GM19372 (cell line): ENCODE data around the gene PRUNE2.

Experiments used
- ATAC-seq: cut with Tn5 transposase; IDR thresholded peaks from one replicate; pipeline ENCODE4 v1.9.1; 2021; ENCODE audit warnings: mild to moderate bottlenecking, low read depth, moderate library complexity; ENCODE audit not compliant: unreplicated experiment

The PRUNE2 gene

DNA sequence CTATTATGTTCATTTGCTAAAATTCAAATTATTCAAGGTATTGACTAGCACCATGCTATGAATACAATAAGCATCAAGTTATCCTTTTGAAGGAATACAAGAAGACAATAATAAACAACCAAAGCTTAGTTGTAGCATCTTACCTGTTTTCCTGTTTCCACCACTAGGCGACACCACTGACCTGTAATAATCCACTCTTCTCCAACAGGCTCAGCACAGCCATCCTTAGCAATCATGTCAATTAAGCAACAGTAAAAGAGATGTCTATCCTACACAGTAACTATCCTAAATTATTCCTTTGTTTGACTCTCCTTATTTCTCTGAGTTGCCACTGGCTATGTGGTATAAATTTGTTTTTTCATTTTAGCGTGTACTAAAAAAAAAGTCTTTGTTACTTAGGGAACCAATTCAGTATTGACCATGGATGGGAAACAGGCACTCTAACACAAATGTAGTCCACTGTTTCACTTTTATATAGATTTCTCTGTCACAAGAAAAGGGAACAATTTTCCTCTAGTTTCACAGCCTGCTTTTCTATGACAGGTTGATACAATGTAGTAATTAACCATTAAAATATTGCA, 95.4 kb downstream of the PRUNE2 start:
- ATAC-seq: peak; percentile 86

DNA sequence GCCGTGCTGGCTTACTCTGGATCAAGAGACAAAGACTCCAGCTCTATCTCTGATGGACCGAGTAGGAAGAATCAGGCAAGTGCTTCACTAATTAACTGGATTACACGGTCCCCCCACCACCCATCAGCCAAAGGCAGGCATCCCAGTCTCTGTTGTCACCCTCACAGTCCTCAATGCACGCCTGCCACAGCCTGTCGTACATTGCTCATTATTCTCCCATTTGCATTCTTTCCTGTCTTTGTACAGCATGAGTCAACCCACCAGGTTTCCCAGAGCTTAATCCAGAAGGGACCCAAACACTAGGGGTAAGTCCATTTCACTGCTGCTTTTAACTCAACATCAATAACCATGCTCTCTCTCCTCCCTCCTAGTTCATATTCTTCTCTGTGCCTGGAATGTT, 97.3 kb downstream of the PRUNE2 start:
- no peak for ATAC-seq

GRCh38 chr9:76803762-76804161, 102.2 kb downstream of the PRUNE2 start:
- ATAC-seq: no peak

- no peak for ATAC-seq
Observed at GRCh38 chr9:76803083-76803482, 102.8 kb downstream of the PRUNE2 start.

- ATAC-seq: no peak
Observed at GRCh38 chr9:76800901-76801300, 105.0 kb downstream of the PRUNE2 start.

DNA sequence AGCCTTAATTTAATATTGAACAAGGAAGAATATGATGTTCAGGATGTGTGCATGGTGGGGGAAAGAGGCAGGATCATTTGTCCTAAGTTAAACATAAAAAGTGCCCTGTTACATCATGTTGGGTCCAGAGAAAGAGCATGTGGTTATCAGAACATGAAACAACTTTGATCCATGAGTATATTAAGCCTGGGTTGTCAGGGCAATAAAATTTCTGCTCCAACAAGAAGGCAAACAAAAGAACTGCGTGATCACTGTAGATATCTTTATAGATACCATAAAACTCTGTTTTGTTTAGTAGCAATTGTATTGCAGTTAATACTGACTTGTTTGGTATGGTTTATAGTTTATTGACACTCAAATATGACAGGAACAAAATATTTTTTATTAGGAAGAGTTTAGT, 106.4 kb downstream of the PRUNE2 start:
- no peak for ATAC-seq

GRCh38 chr9:76798527-76798926, 107.4 kb downstream of the PRUNE2 start:
- ATAC-seq: peak; percentile 68

GRCh38 chr9:76796296-76796695, 109.6 kb downstream of the PRUNE2 start:
- ATAC-seq: no peak

DNA sequence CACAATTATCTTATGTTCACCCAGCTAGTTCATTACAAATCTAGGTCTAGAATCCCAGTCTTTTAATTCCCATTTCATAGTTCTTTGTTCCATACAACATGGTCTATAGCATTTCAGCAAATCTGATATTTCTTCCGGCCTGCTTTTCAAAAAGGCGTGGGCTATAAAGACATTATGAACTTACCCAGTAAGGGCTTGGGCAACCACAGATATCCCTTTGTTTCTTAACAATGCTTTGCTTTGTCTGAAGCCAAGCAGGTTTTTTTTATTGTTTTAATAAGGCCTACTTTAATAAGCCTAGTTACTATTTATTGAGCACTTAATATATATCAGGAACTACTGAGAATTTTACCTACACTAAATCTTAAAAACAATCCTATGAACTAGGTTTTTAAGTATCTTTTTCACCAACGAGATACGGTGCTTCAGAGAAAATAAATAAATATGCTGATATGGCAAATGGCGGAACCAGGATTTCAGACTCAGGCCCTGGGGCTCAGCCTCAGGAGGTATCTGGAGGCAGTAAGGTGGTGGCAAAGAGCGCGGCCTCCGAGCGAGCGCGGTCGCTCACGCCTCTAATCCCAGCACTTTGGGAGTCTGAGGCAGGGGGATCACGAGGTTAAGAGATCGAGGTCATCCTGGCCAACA, 112.0 kb downstream of the PRUNE2 start:
- ATAC-seq: no peak

DNA sequence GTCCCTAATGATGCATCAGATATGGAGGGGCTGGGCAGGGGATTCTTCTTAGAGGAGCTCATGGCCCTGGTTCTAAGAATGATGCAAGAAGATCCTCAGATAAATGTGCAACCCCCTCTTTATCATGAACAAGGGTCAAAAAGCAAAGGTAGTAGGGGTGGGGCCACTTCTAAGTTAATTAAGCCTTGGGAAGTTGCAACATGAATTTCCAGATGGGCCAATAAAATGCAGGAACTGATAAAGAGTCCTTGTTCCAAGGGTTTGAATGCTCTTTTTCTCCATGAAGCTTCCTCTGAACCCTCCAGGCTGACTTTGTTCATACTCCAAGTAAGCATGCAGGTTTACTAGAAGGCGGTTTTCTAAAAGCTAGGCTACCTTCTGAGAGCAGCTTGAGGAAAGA, 116.1 kb downstream of the PRUNE2 start:
- no peak for ATAC-seq

DNA sequence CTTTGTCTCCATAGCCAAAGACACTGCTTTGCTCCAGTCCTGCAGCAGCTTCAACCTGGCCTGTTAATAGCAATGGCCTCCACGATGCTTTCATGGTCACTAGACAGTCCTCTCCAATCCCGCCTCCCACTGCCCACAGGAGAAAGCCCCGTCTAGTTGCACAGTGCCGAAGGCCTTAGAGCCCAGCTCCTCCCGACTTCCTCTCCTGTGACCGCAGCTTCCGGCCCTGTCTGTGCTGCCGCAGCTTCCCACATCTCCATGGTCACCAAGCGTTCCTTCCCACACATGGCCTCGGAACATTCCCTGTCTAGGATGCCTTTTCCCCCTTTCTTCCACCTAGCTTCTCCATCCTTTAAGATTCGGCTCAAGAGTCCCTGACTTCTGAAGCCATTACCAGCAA, 118.2 kb downstream of the PRUNE2 start:
- ATAC-seq: no peak

GRCh38 chr9:76785501-76785900, 120.4 kb downstream of the PRUNE2 start:
- no peak for ATAC-seq

DNA sequence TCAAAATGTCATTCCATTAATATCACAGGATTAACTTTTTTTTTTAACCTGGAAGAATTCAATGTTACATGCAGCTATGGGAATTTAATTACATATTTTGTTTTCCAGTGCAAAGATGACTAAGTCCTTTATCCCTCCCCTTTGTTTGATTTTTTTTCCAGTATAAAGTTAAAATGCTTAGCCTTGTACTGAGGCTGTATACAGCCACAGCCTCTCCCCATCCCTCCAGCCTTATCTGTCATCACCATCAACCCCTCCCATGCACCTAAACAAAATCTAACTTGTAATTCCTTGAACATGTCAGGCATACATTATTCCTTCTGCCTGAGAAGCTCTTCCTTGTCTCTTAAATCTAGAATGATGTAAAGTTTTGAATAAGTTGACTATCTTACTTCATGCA, 121.0 kb downstream of the PRUNE2 start:
- no peak for ATAC-seq

- no peak for ATAC-seq
Observed at GRCh38 chr9:76772686-76773445, 133.0 kb downstream of the PRUNE2 start.

DNA sequence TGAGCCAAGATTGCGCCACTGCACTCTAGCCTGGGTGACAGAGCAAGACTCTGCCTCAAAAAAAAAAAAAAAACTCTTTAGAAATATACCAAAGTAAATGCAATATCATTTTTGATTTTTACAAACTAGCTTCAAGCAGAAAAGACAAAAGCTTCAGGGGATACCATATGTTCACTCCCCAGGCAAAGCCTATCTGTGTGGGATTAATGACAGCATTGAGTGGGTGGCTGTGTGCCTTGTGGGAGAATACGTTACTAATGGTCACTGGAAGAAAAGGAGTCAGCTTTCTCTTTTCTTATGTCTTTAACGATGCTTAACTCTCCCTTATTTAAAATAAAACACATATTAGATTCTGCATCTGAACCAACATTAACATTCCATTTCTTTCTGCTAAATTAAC, 139.8 kb downstream of the PRUNE2 start:
- no peak for ATAC-seq

DNA sequence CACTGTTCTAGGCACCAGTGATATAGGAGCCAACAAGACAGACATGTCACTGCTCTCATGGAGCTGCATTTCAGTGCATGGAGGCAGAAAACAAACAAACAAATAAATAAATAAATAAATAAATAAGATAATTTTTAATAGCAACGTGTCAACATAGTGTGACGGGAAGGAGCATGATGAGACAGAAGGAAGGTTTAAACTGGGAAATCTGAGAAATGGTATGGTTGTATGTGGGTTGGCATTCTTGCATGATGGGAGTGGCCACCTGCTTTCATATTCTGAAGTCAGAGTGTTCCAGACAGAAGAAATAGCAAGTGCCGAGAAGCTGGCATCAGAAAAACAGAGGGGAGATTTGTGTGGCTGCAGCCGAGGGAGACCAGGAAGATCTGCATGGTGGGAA, 141.8 kb downstream of the PRUNE2 start, which contains the start of gene PCA3:
TSS of gene PCA3 (plus strand) at position 301 of the 400 bp plus-strand sequence.
- ATAC-seq: no peak

GRCh38 chr9:76761448-76761847, 144.5 kb downstream of the PRUNE2 start:
- ATAC-seq: no peak

DNA sequence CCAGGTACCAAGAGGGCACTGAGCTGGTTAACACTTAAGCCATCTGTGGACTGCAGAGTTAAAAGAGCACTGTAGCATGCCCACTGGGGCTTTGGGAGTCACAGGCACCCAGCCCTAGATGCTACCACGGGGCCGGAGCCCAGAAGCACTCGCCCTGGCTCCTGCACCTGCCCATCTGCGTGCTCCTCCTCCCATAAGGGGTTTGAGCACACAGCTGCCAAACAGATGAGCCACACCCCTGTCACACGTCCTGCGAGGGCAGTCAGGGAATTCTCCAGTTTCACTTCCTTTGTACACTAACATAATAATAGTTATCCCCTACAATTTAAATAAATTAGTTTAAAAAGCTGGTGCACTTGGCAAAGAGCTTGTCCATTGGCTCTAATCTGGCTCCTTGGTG, 146.2 kb downstream of the PRUNE2 start:
- no peak for ATAC-seq

- no peak for ATAC-seq
Observed at GRCh38 chr9:76758476-76758875, 147.4 kb downstream of the PRUNE2 start.

GRCh38 chr9:76756941-76757673, 148.8 kb downstream of the PRUNE2 start:
- no peak for ATAC-seq

DNA sequence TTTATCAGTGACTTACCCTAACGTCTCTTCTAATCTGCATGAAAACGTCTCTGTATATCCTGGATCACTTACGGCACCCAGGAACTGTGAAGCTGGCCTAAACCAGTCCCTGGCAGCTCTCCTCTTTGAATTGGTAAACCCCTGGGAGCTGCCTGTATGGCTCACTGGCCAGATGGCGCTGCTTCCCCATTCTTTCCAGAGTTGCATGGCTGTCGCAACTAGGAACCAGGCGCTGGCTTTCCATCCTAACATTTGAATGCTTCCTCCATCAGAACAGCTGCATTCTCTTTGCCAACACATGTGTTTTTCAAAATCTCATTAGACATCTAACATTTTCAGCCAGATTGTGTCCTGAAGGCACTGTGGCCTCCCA, 149.7 kb downstream of the PRUNE2 start:
- no peak for ATAC-seq
